Chondrocyte (in vitro differentiated cells): ENCODE measurements around the gene SEMA3A. TPM values are rescaled to one million over a fixed set of nuclear protein-coding genes. Genes with fewer than 3 reads are reported as not detected.

Experiments
- DNase-seq: peaks from one replicate; pipeline ENCODE4 v3.0.0; 2021; ENCODE audit warnings: mixed read lengths, low spot score
- H3K27ac Mint-ChIP-seq: one replicate; pipeline ENCODE4 v1.8.0; 2021; ENCODE audit warnings: mild to moderate bottlenecking, moderate library complexity, mixed read lengths; ENCODE audit not compliant: unreplicated experiment
- H3K27me3 Mint-ChIP-seq: 2 replicates; pipeline ENCODE4 v1.8.0; 2021; ENCODE audit warnings: low read depth, mixed read lengths
- H3K36me3 Mint-ChIP-seq: 2 replicates; pipeline ENCODE4 v1.8.0; 2021; ENCODE audit warnings: low read depth, mixed read lengths
- H3K4me1 Mint-ChIP-seq: 2 replicates; pipeline ENCODE4 v1.8.0; 2021; ENCODE audit warnings: low read depth, mild to moderate bottlenecking, mixed read lengths
- H3K4me3 Mint-ChIP-seq: one replicate; pipeline ENCODE4 v1.8.0; 2021; ENCODE audit warnings: mild to moderate bottlenecking, moderate library complexity, mixed read lengths; ENCODE audit not compliant: unreplicated experiment
- H3K9me3 Mint-ChIP-seq: 2 replicates; pipeline ENCODE4 v1.8.0; 2021; ENCODE audit warnings: low read depth, mixed read lengths
- total RNA-seq: library from RNA; stranded (reverse); gene quantifications from 3 replicates; pipeline ENCODE4 v1.2.1, GENCODE V29; 2021
- TF ChIP-seq, protein P1 (sequence below): fragments of 200-600 bp; sonication (generic); IDR thresholded peaks from 2 replicates; pipeline ENCODE4 v1.5.0; 2021; ENCODE audit warnings: antibody characterized with exemption, mild to moderate bottlenecking, moderate library complexity

The SEMA3A gene
- total RNA-seq, 1 donor from 2014 or later = 0.65 TPM

GRCh38 chr7:84105586-84105985 lies 89.0 kb downstream of the SEMA3A start:
- no peak overlapping the region for H3K4me3 Mint-ChIP-seq
- H3K4me1 Mint-ChIP-seq = peaks cover 19% of the 10 kb centered on the region
- no peaks in the 10 kb centered on the region for H3K9me3 Mint-ChIP-seq
- DNase-seq = no peak
- no peaks in the 10 kb centered on the region for H3K36me3 Mint-ChIP-seq
- TF ChIP-seq, protein P1, sequence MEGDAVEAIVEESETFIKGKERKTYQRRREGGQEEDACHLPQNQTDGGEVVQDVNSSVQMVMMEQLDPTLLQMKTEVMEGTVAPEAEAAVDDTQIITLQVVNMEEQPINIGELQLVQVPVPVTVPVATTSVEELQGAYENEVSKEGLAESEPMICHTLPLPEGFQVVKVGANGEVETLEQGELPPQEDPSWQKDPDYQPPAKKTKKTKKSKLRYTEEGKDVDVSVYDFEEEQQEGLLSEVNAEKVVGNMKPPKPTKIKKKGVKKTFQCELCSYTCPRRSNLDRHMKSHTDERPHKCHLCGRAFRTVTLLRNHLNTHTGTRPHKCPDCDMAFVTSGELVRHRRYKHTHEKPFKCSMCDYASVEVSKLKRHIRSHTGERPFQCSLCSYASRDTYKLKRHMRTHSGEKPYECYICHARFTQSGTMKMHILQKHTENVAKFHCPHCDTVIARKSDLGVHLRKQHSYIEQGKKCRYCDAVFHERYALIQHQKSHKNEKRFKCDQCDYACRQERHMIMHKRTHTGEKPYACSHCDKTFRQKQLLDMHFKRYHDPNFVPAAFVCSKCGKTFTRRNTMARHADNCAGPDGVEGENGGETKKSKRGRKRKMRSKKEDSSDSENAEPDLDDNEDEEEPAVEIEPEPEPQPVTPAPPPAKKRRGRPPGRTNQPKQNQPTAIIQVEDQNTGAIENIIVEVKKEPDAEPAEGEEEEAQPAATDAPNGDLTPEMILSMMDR = no peak
- no peaks in the 10 kb centered on the region for H3K27me3 Mint-ChIP-seq
- H3K27ac Mint-ChIP-seq = no peak overlapping the region

- Mint-ChIP-seq H3K27me3 (no peaks in the 10 kb centered on the region), H3K4me1 (peaks cover 19% of the 10 kb centered on the region), H3K9me3 (no peaks in the 10 kb centered on the region)
Observed at GRCh38 chr7:84104826-84105225, 89.8 kb downstream of the SEMA3A start.

GRCh38 chr7:84102213-84102612 lies 92.4 kb downstream of the SEMA3A start:
- Mint-ChIP-seq H3K27ac (no peak overlapping the region), H3K4me3 (no peak overlapping the region), H3K36me3 (no peaks in the 10 kb centered on the region), H3K9me3 (no peaks in the 10 kb centered on the region), H3K27me3 (no peaks in the 10 kb centered on the region), H3K4me1 (peaks cover 19% of the 10 kb centered on the region)
- TF ChIP-seq, protein P1 = no peak
- no peak for DNase-seq

More at GRCh38 chr7:84104826-84105225, 89.8 kb downstream of the SEMA3A start:
- Mint-ChIP-seq H3K27ac (no peak overlapping the region), H3K4me3 (no peak overlapping the region), H3K36me3 (no peaks in the 10 kb centered on the region)
- DNase-seq = no peak
- TF ChIP-seq, protein P1 = no peak

DNA sequence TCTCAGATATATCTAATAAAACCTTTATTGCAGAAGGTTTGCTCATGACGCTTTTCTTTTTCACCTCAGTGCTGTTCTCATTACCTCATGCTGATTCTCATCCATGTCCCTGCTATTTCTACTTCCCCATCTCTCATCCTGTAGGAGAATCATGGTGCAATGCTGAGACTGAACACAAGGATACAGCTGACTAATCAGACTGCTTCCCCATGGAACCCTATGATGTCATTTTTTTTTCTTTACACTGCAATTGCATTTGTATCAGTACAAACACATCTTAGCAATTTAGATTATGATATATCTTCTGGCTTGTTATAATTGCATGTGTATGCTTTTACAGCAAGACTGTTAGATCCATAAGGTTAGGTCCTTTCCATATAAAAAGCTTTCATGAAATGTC lies 93.7 kb downstream of the SEMA3A start:
- Mint-ChIP-seq H3K9me3 (no peaks in the 10 kb centered on the region), H3K4me1 (peaks cover 10% of the 10 kb centered on the region), H3K4me3 (no peak overlapping the region), H3K27ac (no peak overlapping the region), H3K36me3 (no peaks in the 10 kb centered on the region), H3K27me3 (no peaks in the 10 kb centered on the region)
- DNase-seq = no peak
- TF ChIP-seq, protein P1 = peak; percentile 39

- no peak for DNase-seq
- Mint-ChIP-seq H3K27me3 (no peaks in the 10 kb centered on the region), H3K36me3 (no peaks in the 10 kb centered on the region), H3K27ac (no peak overlapping the region), H3K9me3 (peaks cover 2% of the 10 kb centered on the region), H3K4me3 (no peak overlapping the region), H3K4me1 (peaks cover 9% of the 10 kb centered on the region)
- TF ChIP-seq, protein P1 = no peak
Observed at GRCh38 chr7:84095971-84096370, 98.6 kb downstream of the SEMA3A start.
